Fibroblast of lung (primary cell): ENCODE results near the gene G6PC3.

Source experiments
- EZH2 ChIP-seq: IDR thresholded peaks from 2 replicates; pipeline ENCODE4 v1.5.1; 2012; ENCODE audit warnings: low read length, control low read depth, mild to moderate bottlenecking; ENCODE audit errors: missing control alignments
- TF ChIP-seq, protein P1 (sequence below), 2 donors: IDR thresholded peaks in 1 of 2; conservative IDR thresholded peaks in 1 of 2; 1 replicate in 1 of 2; 2 replicates in 1 of 2; pipeline ENCODE4 v1.5.1; 2011 to 2012; ENCODE audit warnings: low read length in 2 of 2, control low read depth in 1 of 2, inconsistent platforms in 1 of 2, low read depth in 1 of 2, mild to moderate bottlenecking in 1 of 2

DNA sequence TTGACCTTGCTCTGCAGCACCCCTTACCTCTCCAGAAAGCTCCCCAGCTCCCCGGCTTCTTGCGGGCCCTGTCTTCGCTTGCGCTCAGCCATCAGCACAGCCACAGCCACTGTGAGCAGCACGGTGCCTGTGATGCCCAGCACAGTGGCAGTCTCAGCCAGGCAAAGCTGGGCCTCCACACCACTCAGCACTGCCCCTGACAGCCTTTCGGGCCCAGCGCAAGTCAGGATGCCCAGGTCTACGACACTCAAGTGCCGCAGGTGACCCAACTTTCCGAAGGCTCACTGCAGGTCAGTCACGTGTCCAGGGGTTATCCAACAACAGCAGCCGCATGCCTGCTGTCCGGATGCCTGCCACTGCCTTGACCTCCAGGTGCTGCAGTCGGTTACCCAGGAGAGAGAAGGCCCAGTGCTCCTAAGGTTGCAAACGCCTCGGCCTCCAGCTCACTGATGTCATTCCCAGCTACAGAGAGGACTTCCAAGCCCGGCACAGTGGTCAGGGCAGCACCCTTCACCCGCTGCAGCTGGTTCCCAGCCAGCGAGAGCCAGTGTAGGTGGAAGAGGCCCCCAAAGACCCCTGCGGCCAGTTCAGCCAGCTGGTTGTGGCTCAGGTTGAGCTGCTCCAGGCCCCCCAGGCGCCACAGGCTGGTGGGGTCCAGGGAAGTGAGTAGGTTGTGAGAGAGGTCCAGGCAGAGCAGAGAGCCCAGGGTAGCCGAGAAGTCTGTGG lies 46.8 kb upstream of the G6PC3 start:
- TF ChIP-seq, protein P1, sequence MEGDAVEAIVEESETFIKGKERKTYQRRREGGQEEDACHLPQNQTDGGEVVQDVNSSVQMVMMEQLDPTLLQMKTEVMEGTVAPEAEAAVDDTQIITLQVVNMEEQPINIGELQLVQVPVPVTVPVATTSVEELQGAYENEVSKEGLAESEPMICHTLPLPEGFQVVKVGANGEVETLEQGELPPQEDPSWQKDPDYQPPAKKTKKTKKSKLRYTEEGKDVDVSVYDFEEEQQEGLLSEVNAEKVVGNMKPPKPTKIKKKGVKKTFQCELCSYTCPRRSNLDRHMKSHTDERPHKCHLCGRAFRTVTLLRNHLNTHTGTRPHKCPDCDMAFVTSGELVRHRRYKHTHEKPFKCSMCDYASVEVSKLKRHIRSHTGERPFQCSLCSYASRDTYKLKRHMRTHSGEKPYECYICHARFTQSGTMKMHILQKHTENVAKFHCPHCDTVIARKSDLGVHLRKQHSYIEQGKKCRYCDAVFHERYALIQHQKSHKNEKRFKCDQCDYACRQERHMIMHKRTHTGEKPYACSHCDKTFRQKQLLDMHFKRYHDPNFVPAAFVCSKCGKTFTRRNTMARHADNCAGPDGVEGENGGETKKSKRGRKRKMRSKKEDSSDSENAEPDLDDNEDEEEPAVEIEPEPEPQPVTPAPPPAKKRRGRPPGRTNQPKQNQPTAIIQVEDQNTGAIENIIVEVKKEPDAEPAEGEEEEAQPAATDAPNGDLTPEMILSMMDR (conservative IDR thresholded peaks at IDR 0.05 in 1 of 2, IDR thresholded peaks at IDR 0.05 in 1 of 2; ENCODE audit: low read depth in 1 of 2, low read length in 2 of 2), result no peak
- TF ChIP-seq EZH2, result no peak
